ENCODE data around the gene GLIS2. TPM values are rescaled to one million over a fixed set of nuclear protein-coding genes. Genes with fewer than 3 reads are reported as not detected.

GLIS2 gene
- polyA plus RNA-seq, 3 donors = 6.2 to 13.6 (median 11.2) TPM

- 68 to 71% (median 71%) methylated on average over 14 of the region's 14 CpGs for WGBS, 3 donors
- H3K27ac ChIP-seq (ENCODE audit: low read depth, low read length) = no peak overlapping the region
Observed at GRCh38 chr16:4293181-4293716, 22.6 kb upstream of the GLIS2 start.

DNA sequence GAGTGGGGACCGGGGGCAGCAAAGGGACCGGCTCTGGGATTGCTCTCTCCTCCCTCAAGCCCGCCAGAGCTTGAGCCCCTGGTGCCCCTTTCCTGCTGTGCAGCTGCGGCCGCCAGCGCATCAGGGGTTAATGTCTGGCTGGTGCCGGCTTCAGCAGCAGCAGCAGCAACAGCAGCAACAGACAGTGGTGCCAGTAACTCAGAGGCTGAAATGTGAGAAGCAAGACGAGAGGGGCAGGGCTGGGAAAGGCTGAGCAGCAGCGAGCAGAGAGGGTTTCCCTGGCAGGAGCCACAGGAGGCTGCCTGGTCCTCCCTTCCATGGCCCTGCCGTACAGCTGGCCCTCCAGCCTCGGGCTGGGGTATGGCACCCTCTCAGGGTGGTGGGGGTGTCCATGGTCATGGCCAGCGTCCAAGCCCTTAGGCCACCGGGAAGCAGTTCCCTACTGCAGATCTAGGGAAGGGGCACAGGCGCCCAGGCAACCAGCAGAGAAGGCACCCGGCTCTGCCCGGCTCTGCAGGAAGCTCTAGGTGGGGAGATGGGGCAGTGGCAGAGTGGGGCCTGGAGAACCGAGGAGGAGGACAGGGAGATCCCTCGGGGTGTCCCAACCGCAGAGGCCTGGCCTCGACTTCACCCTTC is 21.9 kb upstream of the GLIS2 start:
- 11 to 30% (median 23%) methylated on average over 17 to 20 of the region's 20 CpGs for WGBS, 3 donors
- no peak overlapping the region for H3K27ac ChIP-seq (ENCODE audit: low read depth, low read length)

- 83 to 91% (median 83%) methylated on average over 6 of the region's 6 CpGs for WGBS, 3 donors
- H3K27ac ChIP-seq (ENCODE audit: low read depth, low read length) = no peak overlapping the region
Observed at GRCh38 chr16:4295581-4295980, 20.3 kb upstream of the GLIS2 start.

DNA sequence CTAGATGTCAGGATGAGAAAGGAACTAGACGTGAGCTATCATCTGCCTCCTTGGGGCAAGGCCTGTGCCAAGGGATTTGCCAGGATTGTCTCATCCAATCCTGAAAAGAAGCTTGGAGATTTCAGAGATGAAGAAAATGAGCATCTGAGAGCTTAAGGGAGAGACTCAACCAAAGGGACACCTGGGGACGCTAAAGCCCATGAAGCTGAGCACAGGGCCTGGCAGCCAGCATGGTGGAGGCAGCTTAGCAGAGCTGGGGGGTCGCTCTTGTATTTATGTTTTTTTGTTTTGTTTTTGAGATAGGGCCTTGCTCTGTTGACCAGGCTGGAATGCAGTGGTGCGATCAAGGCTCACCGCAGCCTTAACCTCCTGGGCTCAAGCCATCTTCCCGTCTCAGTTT is 18.4 kb upstream of the GLIS2 start:
- H3K27ac ChIP-seq (ENCODE audit: low read depth, low read length) = no peak overlapping the region
- 95 to 96% (median 95%) methylated on average over 6 of the region's 6 CpGs for WGBS, 3 donors

- 29 to 61% (median 38%) methylated on average over 15 of the region's 15 CpGs for WGBS, 3 donors
- no peak overlapping the region for H3K27ac ChIP-seq (ENCODE audit: low read depth, low read length)
Observed at GRCh38 chr16:4298761-4299522, 16.9 kb upstream of the GLIS2 start.

- no peak overlapping the region for H3K27ac ChIP-seq (ENCODE audit: low read depth, low read length)
- WGBS, 3 donors = 97 to 98% (median 98%) methylated on average over 4 of the region's 4 CpGs
Observed at GRCh38 chr16:4301177-4301576, 14.7 kb upstream of the GLIS2 start.

GRCh38 chr16:4301968-4302367 is 13.9 kb upstream of the GLIS2 start:
- WGBS, 3 donors = 91 to 95% (median 94%) methylated on average over 6 of the region's 6 CpGs
- no peak overlapping the region for H3K27ac ChIP-seq (ENCODE audit: low read depth, low read length)

- no peak overlapping the region for H3K27ac ChIP-seq (ENCODE audit: low read depth, low read length)
- WGBS, 3 donors = 81 to 82% (median 82%) methylated on average over 13 of the region's 13 CpGs
Observed at GRCh38 chr16:4303973-4304372, 11.9 kb upstream of the GLIS2 start.

- WGBS, 3 donors = 59 to 70% (median 68%) methylated on average over 15 to 16 of the region's 16 CpGs
- H3K27ac ChIP-seq (ENCODE audit: low read depth, low read length) = no peak overlapping the region
Observed at GRCh38 chr16:4306470-4307214, 9.2 kb upstream of the GLIS2 start.

DNA sequence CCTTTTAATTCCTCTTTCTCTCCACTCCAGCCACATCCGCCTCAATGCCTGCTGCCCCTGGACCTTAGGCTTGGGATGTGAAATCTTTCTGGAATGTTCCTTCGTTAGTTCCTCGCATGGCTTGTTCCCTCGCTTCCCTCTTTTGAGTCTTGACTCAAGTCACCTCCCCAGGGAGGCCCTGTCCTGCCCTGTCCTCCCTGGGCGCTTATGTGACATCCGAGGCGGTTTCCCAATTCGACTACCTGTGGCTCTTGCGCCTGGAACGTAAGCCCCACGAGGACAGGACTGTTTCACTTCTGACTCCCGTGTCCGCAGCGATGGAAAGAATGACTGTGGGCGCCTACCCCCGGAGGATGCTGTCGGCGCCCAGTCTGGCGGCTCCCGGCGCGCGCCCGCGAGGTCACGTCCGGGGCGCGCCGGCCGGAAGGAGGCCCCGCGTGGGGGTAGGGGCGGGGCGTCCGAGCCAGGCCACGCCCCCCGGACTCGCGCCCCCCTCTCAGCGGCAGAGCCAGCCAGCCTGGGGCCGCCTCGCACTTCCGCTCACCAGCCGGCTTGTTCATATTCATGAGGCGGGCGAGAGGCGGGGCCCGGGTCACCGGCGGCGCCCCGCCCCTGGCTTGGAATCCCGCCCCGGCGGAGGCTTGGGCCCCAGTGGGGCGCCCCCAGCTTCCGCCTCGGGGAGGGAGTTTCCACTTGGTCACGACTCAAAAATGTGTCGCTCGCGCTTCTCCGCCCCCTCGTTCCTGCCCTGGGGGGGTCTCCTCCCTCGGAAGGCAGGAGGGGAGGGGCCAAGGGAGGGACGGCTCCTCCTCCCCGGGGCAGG is 8.4 kb upstream of the GLIS2 start:
- 3 to 6% (median 4%) methylated on average over 41 to 68 of the region's 68 CpGs for WGBS, 3 donors
- H3K27ac ChIP-seq (ENCODE audit: low read depth, low read length) = no peak overlapping the region

DNA sequence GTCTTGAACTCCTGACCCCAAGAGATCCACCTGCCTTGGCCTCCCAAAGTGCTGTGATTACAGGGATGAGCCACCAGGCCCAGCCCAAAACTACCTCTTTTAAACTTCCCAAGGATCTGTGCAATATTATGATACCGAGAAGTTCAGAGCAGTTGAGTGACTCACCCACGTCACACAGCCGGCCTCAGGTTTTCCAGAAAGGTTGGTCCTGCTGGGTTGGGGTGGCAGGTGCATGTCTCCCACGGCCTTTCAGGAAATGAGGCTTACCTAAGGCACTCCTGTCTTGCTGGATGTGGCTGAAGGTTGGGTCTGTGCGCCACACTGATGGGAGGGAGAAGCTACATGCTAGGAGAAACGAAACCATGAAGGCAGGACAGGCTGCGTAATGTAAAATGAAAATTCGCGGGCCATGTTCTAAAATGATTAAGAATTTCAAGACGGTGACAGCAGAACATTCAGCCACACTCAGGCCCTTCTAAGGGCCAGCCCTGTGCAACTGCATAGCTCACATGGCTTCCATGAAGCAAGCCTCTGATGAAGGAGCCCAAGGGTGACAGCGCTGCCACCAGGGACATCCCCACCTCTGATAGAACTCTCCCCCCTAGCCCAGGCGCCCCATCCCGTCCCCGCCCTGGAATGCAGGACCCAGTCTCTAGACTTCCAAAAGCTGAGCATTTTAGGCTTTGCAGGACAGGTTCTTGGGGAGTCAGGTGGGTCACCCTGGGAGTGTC is 6.6 kb upstream of the GLIS2 start:
- 51 to 93% (median 90%) methylated on average over 14 of the region's 14 CpGs for WGBS, 3 donors
- no peak overlapping the region for H3K27ac ChIP-seq (ENCODE audit: low read depth, low read length)

DNA sequence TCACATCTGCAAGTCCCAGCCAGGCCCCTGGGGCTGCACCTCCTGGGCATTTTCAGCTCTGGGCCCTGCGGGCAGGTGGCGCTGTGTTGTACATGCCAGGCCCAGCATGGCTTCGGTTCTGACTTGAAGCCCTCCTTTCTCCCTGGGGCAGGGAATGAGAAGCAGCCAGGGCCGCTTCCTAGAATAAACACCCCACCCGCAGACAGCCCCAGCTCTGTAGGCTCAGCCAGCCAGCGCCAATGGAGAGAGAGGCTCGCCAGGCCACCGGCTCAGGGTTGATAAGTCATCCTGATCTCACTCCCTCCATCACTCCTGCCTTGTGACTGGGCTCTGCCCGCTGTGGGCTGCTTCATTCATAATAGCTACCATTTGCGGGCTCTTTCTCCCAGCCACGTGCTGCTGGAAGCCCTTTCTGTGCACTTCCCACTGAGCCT is 6.0 kb upstream of the GLIS2 start:
- 28 to 50% (median 41%) methylated on average over 11 of the region's 11 CpGs for WGBS, 3 donors
- no peak overlapping the region for H3K27ac ChIP-seq (ENCODE audit: low read depth, low read length)

DNA sequence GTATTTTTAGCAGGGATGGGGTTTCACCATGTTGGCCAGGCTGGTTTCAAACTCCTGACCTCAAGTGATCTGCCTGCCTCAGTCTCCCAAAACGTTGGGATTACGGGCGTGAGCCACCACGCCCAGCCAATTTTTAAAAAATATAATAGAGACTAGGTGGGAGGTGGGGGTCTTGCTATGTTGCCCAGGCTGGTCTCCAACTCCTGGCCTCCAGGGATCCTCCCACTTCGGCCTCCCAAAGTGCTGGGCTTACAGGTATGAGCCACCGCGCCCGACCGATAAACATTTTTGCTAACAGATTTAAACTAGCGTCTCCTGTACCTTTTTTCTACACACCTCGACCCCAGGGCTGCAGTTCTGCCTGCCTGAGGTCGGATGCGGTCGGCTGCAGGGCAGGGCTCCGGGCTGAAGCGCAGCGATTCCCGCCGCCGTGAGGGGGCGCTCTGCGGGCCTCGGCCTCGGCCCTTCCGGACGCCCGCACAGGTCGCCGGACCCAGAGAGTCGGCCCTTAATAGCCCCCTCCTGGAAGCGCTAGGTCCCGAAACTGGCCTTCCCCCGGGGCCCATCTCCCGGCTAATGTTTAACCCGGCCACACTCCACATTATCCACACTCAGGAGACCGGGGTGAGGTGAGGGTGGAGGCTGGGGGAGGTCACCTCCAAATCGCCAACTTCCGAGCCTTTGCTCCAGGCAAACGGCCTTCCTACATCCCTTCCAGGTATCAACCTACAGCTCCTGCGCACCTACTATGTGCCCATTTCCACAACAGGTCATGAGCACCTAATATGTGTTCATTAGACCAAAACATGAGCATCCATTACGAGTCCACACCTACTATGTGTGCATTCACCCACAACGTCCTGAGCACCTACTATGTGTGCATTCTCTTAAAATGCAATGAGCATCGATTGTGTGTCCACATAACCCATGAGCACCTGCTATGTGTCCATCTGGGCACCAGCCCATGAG is 2.0 kb upstream of the GLIS2 start:
- 9 to 17% (median 17%) methylated on average over 43 of the region's 43 CpGs for WGBS, 3 donors

GRCh38 chr16:4314532-4315185 is 1.2 kb upstream of the GLIS2 start:
- no peak overlapping the region for H3K27ac ChIP-seq (ENCODE audit: low read depth, low read length)
- WGBS, 3 donors = 3 to 5% (median 4%) methylated on average over 33 of the region's 33 CpGs

More for the DNA sequence above, 2.0 kb upstream of the GLIS2 start:
- no peak overlapping the region for H3K27ac ChIP-seq (ENCODE audit: low read depth, low read length)

GRCh38 chr16:4316108-4316863 is 419 bp downstream of the GLIS2 start:
- WGBS, 3 donors = 1 to 9% (median 4%) methylated on average over 29 to 73 of the region's 93 CpGs
- H3K27ac ChIP-seq (ENCODE audit: low read depth, low read length) = peak overlapping the region; percentile 44

Data from adipose tissue (tissue), 3 donors.